ENCODE results near the gene TPP1.

Gene TPP1

GRCh38 chr11:6646071-6646470 is 26.8 kb upstream of the TPP1 start:
- Histone ChIP-seq H4K20me1 (ENCODE audit: insufficient read depth, low read length, poor library complexity, severe bottlenecking) (no peaks in the 10 kb centered on the region), H3K9ac (ENCODE audit: low read depth, low read length, poor library complexity, severe bottlenecking) (peak overlapping the region; percentile 62), H3F3A (ENCODE audit: low read depth) (no peaks in the 10 kb centered on the region), H3K9me2 (replicated peaks; ENCODE audit: low read depth, low read length) (no peaks in the 10 kb centered on the region), H3K4me3 (ENCODE audit: low read length, poor library complexity, severe bottlenecking) (peak overlapping the region; percentile 57), H3K36me3 (ENCODE audit: insufficient read depth, low read length) (no peaks in the 10 kb centered on the region), H3K27me3 (ENCODE audit: insufficient read depth, low read length, poor library complexity, severe bottlenecking) (no peaks in the 10 kb centered on the region), H3K79me2 (ENCODE audit: insufficient read depth, low read length) (no peaks in the 10 kb centered on the region), H3K4me2 (ENCODE audit: low read depth, low read length, poor library complexity, severe bottlenecking) (peak overlapping the region; percentile 86), H3K9me3 (ENCODE audit: insufficient read depth, low read depth, low read length) (no peaks in the 10 kb centered on the region), H3K4me1 (ENCODE audit: insufficient read depth, low read length, poor library complexity, severe bottlenecking) (peaks cover 28% of the 10 kb centered on the region), H2AFZ (ENCODE audit: low read length) (peak overlapping the region; percentile 83; the same call in 1 of the 2 replicates)
- TF ChIP-seq EZH2phosphoT487 (IDR thresholded peaks at IDR 0.05; ENCODE audit: borderline replicate concordance) = no peak
- TF ChIP-seq, protein P1, sequence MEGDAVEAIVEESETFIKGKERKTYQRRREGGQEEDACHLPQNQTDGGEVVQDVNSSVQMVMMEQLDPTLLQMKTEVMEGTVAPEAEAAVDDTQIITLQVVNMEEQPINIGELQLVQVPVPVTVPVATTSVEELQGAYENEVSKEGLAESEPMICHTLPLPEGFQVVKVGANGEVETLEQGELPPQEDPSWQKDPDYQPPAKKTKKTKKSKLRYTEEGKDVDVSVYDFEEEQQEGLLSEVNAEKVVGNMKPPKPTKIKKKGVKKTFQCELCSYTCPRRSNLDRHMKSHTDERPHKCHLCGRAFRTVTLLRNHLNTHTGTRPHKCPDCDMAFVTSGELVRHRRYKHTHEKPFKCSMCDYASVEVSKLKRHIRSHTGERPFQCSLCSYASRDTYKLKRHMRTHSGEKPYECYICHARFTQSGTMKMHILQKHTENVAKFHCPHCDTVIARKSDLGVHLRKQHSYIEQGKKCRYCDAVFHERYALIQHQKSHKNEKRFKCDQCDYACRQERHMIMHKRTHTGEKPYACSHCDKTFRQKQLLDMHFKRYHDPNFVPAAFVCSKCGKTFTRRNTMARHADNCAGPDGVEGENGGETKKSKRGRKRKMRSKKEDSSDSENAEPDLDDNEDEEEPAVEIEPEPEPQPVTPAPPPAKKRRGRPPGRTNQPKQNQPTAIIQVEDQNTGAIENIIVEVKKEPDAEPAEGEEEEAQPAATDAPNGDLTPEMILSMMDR (conservative IDR thresholded peaks at IDR 0.05; ENCODE audit: low read length) = no peak

DNA sequence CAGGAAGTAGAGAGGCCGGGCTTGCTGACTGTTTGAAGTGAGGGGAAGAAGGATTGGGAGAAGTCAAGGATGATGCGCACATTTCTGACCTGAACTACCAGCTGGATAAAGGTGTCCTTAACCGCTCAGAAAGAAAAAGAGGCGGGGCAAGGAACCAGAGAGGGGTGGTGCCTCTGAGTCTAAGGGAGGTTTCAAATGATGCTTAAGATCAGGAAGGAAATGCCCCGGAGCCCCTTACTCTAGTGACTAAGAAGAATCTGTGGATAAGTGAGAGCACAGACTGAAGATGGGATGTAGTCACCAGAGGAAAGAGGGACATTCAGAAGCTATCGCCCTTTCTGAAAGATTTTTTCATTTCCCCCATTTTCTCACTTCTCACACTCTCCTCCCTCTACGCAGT is 23.7 kb upstream of the TPP1 start:
- H3K9me2 ChIP-seq (replicated peaks; ENCODE audit: low read depth, low read length) = no peaks in the 10 kb centered on the region
- no peaks in the 10 kb centered on the region for H3K27me3 ChIP-seq (ENCODE audit: insufficient read depth, low read length, poor library complexity, severe bottlenecking)
- H3K9ac ChIP-seq (ENCODE audit: low read depth, low read length, poor library complexity, severe bottlenecking) = no peak overlapping the region
- no peaks in the 10 kb centered on the region for H3K36me3 ChIP-seq (ENCODE audit: insufficient read depth, low read length)
- H3K79me2 ChIP-seq (ENCODE audit: insufficient read depth, low read length) = no peaks in the 10 kb centered on the region
- H3K4me2 ChIP-seq (ENCODE audit: low read depth, low read length, poor library complexity, severe bottlenecking) = no peak overlapping the region
- no peak for TF ChIP-seq EZH2phosphoT487 (IDR thresholded peaks at IDR 0.05; ENCODE audit: borderline replicate concordance)
- TF ChIP-seq, protein P1 (conservative IDR thresholded peaks at IDR 0.05; ENCODE audit: low read length) = no peak
- no peaks in the 10 kb centered on the region for H3K9me3 ChIP-seq (ENCODE audit: insufficient read depth, low read depth, low read length)
- H4K20me1 ChIP-seq (ENCODE audit: insufficient read depth, low read length, poor library complexity, severe bottlenecking) = no peaks in the 10 kb centered on the region
- peaks cover 33% of the 10 kb centered on the region for H3K4me1 ChIP-seq (ENCODE audit: insufficient read depth, low read length, poor library complexity, severe bottlenecking)
- no peak overlapping the region for H3K4me3 ChIP-seq (ENCODE audit: low read length, poor library complexity, severe bottlenecking)
- H2AFZ ChIP-seq (ENCODE audit: low read length) = no peak overlapping the region
- no peaks in the 10 kb centered on the region for H3F3A ChIP-seq (ENCODE audit: low read depth)

- Histone ChIP-seq H3K4me2 (ENCODE audit: low read depth, low read length, poor library complexity, severe bottlenecking) (no peak overlapping the region), H3K79me2 (ENCODE audit: insufficient read depth, low read length) (no peaks in the 10 kb centered on the region), H3K27me3 (ENCODE audit: insufficient read depth, low read length, poor library complexity, severe bottlenecking) (no peaks in the 10 kb centered on the region), H3K9ac (ENCODE audit: low read depth, low read length, poor library complexity, severe bottlenecking) (no peak overlapping the region), H3K4me3 (ENCODE audit: low read length, poor library complexity, severe bottlenecking) (no peak overlapping the region), H3K36me3 (ENCODE audit: insufficient read depth, low read length) (no peaks in the 10 kb centered on the region), H3F3A (ENCODE audit: low read depth) (no peaks in the 10 kb centered on the region), H3K4me1 (ENCODE audit: insufficient read depth, low read length, poor library complexity, severe bottlenecking) (peaks cover 15% of the 10 kb centered on the region), H2AFZ (ENCODE audit: low read length) (no peak overlapping the region), H4K20me1 (ENCODE audit: insufficient read depth, low read length, poor library complexity, severe bottlenecking) (no peaks in the 10 kb centered on the region), H3K9me3 (ENCODE audit: insufficient read depth, low read depth, low read length) (no peaks in the 10 kb centered on the region), H3K9me2 (replicated peaks; ENCODE audit: low read depth, low read length) (no peaks in the 10 kb centered on the region)
- no peak for TF ChIP-seq EZH2phosphoT487 (IDR thresholded peaks at IDR 0.05; ENCODE audit: borderline replicate concordance)
These were observed 21.9 kb upstream of the TPP1 start for GRCh38 chr11:6640985-6641701.

Data from Loucy (cell line).